22Rv1 (cell line): ENCODE data around the gene FADD.

Source experiments
- CTCF ChIP-seq: fragments of 450-650 bp; IDR thresholded peaks from 2 replicates; pipeline ENCODE4 v1.5.1; 2017; ENCODE audit warnings: mild to moderate bottlenecking
- ZFX ChIP-seq: fragments of 450-650 bp; IDR thresholded peaks from 2 replicates; pipeline ENCODE4 v1.6.1; 2017; ENCODE audit warnings: antibody characterized with exemption, borderline replicate concordance

- TF ChIP-seq CTCF = no peak
- TF ChIP-seq ZFX = no peak
Measured at GRCh38 chr11:70243912-70244652, 41.0 kb downstream of the FADD start.
